Suppressor macrophage treated with lipopolysaccharide for 1 hour (primary cell): ENCODE measurements around the gene ELMO2.
A peak's percentile ranks its signal among the peaks of the same experiment; 100 is the strongest.
"Not testable (repeated sequence)": the region's sequence is repeated elsewhere in the genome, so short reads cannot be mapped to it uniquely, and the experiment has no call there.

Experiments
- DNase-seq, 3 donors: peaks; one replicate each; pipeline ENCODE4 v3.0.0-alpha.2; 2020 to 2022

Gene ELMO2

DNA sequence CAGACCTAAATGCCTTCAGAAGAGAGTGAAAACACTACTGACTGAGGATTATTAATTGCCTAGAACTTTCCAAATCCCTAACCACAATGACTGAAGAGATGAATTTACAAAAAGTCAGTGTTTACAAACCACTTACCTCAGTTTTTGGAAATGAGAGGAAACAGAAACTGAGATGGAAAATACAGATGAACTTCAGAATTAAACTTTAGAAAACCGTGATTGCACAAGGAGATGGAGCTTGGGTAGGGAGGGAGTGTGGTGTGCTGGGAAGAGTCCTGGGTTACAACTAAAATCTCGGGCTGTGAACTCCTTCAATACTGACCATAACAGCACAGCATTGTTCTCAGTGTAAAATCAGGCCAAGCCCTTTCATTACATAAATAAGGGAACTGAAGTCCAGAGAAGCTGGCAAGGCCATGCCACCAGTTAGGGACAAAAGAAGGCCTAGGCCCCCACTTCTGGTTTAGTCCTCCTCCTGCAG lies 4.0 kb downstream of the ELMO2 start:
- DNase-seq = peak; percentile 50 to 88 (median 64)

DNA sequence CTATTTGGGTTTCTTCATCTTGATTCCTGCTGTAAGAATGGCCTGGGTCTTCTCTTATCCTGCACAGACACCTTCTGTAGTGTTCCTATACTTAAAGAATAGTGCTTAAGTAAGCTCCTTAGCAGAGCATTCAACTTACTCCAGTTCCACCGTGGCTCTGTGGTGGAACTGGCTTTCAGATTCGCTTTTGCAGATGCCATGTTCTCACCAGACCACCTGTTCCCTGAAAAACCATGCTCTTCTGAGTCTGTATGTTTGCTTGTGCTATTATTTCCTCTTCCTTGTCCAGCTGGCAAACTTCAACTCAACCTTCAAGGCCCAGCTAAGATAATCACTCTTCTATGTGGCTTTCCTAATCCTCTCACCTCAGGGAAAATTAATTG lies 4.9 kb downstream of the ELMO2 start:
- DNase-seq = peak; percentile 11 to 32 (median 24)

DNA sequence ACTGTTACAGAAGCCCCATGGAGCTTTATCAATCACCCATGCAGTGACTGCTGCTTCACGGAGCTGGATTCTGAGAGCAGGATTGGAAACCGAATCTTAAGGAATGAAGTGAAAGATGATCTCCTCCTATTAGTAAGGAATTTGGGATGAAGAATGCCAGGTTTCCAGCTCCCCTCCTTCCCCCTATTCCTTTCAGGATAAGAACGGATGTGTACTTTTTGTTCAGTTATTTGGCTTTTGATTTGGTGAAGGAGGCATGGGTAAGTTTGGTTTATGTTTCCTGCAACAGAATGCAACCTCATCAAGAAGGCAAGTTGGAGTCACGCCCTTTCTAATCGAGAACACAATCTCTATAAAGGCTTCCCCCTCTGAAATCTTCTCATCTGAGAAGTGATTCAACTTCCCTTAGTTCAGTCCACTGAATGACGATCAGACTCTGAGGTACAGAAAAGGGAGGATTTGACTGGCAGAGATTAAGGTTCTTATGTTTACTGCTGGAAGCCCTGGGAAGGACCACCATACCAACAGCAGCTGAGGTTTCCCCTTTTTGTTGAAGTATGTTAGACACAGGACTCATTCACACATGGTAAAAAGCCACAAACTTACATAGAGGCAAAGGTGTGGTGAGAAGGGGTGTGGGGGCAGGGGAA lies 5.5 kb downstream of the ELMO2 start:
- peak; percentile 56 to 85 (median 68) for DNase-seq

DNA sequence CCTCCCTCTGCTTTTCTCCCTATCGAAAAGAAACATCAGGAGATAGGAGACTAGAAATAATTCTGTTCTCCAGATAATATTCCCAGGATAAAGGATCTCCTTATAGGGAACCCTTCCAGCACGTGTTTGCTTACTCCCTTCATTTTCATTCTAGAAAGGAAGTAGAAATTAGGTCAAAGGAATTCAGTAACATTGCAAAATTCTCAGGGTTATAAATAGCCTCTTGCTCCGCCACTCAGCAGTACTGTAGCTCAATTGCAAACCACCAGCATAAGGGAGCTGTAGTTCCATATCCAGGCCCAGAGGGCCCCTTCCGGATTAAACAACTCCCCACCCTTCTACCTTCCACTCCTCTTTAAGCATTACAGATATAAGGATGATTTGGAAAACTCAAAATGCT lies 6.2 kb downstream of the ELMO2 start:
- DNase-seq = peak; percentile 60 to 82 (median 74)

DNA sequence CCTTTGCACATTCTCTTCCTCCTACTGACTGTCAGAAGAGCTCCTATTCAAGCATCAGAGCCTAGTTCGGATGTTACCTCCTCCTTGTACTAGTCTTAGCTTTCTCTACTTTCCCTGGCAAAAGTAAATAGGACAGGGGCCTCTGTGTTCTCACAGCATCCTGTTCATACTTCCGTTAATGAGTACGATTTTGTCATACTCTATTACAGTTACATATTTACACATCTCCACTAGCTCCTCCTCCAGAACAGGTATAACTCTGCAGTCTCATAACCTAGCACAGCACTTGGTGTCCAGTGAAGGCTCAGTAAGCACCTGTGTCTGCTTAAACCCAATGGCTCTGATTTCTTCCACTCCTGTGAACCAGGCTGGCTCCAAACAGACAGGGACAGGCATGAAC lies 7.0 kb downstream of the ELMO2 start:
- DNase-seq = peak in 2 of 3 donors; percentile 27

GRCh38 chr20:46398963-46399362 lies 7.5 kb downstream of the ELMO2 start:
- no peak for DNase-seq

DNA sequence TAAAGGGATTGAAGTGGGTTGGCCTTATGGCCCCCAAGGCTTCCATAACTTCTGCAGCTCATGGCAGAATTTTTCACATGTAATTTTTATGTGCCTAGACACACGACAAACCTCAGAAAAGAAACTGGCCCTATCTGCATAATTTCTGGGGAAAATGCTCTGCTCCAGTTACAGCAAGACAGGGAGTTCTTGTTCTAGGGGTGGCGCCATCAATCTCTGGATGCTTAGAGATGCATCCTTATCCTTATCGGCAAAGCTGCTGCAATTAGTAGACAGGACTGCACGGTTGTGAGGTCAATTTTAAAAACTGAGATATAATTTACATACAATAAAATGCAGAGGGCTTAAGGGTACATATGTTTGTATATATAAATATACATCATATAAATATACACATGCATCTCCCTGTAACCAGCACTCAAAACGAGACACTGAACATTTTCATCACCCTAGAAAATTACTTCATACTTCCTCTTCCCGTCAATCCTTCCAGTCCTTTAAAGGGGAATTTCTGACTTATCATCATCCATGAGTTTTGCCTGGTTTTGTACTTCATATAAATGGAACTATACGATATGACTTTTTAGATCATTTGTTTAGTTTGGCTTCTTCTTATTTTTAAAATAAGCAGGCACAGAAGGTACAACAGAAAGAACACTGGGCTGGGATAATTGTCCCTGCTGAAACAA lies 10.2 kb downstream of the ELMO2 start:
- peak; percentile 50 to 87 (median 81) for DNase-seq

- DNase-seq = peak; percentile 57 to 71 (median 64)
Observed at GRCh38 chr20:46394872-46395760, 11.3 kb downstream of the ELMO2 start.

DNA sequence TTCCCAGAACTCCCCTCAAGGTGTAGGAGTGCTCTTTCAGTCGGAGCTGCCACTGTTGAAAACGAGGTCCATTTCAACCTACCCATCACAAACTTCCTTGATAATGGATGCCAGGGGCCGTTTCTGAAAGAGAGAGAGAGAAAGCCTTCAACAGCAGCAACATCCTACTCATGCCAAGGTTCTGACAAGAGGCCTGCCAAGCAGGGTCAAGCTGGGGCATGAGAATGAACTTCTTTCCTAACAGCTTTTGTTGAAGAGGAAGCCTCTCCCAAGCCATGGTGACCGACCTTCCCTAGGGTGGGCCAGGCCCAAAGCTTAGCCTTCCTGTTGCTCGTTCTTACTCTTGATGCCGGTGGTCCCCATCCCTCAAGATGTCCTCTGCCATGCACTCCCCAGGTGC lies 12.4 kb downstream of the ELMO2 start:
- DNase-seq = no peak

GRCh38 chr20:46388937-46389336 lies 17.5 kb downstream of the ELMO2 start:
- peak; percentile 18 to 52 (median 40) for DNase-seq

GRCh38 chr20:46388201-46388836 lies 18.1 kb downstream of the ELMO2 start:
- DNase-seq = no peak

- DNase-seq = not testable (repeated sequence)
Observed at GRCh38 chr20:46387054-46387453, 19.4 kb downstream of the ELMO2 start.

DNA sequence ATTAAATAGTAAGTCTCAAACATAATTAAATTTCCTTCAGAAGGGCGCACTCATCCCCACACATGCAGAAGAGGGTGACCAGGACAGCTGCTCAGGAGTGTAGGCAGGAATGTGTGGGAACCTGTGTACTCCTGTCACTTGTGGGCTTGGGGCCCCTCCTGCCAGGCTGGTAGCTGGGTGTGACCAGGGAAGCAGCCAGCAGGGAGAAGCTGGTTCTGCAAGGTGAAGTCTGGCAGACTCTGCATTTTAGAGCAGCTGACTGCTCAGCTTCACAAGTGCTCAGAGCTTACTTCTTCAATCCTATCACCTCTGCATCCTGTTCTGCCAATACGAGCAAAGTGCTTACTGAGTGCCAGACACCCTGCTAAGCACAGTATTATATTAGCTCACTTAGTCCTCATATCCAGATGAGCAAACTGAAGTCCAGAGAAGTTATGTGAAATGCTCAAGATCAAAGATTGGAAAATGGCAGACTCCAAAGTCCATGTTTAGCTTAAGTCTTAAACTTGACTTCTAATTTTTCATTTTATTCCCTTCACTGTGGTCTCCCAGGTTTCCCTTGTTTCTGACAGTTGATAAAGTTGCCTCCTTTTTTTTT lies 27.9 kb downstream of the ELMO2 start:
- DNase-seq = no peak

DNA sequence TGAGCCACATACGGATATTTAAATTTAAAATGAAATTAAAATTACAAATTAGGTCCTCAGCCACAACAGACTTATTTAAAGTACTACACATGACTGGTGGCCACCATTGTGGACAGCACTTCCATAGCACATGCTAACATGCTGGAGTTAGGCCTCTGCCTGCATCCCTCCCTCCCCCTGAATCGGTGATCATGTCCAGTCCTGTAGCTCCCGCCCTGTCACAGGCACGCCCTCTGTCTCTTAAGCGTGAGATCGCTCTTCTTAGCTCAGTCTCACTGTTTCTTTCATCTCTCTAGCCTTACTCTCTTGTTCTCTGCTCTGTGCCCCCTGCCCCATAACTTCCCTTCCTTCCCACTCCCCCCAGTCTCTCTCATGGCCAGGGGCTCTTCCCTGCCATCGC lies 28.9 kb downstream of the ELMO2 start:
- no peak for DNase-seq

DNA sequence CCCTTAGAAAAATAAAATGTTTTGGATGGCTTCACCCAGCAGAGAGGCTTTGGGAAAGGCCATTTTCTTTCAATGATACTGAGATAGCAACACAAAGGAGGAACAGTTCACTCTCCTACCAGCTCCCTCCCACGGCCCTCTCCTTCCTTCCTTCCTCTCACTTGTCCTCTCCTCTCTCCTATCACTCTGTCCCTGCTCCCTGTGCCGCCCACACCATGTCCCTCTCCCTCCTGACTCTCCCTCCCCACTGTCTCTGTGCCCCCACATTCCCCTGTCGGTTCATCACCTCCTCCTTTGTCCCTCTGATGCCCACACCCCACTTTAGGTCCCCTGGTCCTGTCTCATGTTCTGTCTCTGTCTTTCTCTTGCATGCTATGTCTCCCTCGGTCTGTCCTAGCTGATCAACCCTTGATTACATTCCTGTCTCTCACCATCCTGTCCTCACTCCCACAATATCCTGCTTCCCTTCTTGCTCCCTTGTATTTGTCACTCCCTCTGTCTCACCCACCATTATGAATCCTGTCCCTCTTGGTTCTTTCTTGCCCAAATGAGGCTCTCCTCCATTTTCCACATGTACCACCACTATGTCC lies 30.1 kb downstream of the ELMO2 start:
- peak in 1 of 3 donors; percentile 25 for DNase-seq

DNA sequence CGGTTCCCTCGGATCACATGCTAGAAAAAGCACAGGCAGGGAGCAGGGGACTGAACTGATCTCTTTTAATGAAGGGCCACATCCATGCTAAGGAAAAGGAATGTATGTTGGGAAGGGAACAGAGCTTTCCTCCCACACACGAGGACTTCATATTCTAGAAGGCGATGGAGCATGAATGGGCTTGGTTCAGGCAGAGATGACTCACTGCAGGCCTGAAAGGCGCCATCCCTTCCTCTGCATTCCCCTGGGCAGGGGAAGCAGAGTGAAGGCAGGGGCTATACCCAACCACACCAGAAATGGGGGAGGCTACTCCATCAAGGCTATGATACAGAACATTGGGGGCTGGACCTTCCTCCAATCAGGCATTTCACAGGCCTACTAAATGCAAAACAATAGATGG lies 30.6 kb downstream of the ELMO2 start:
- peak in 2 of 3 donors; percentile 30 to 40 for DNase-seq

DNA sequence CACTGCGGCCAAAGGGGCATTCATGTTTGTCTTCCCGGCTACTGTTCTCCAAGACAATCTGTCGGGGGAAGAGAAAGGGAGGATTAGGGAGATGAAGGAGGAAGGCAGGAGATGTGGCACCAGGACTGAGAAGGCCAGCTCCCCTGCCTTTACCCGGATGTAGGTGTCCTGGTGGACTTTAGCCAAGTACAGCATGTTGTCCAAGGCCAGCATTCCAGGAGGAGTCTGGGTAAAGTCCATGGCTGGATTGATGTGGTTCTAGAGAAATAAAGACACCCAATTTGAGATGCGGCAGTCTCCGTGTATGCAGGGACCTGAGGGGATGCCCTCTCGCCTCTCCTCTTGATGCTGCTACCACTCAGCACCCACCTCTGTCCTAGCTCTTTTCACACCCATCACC lies 32.0 kb downstream of the ELMO2 start:
- no peak for DNase-seq

DNA sequence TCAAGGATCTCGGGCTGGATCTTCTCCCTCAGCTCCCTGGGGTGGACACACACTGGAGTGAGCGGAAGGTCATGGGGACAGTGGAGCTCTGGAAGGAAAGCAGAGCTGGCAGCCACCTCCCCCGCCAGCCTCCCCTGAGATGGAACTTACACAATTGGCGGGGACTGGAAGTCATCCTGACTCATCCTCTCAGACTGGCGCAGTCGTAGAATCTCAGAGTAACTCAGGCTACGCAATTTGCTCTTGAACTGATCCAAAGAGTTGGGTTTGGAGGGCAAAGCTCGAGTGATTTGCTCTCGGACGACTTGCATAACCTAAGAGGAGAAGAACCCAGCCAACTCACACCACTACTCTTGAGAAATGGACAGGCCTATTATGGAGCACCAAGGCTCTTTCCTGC lies 34.8 kb downstream of the ELMO2 start:
- DNase-seq = peak; percentile 43 to 68 (median 44)

DNA sequence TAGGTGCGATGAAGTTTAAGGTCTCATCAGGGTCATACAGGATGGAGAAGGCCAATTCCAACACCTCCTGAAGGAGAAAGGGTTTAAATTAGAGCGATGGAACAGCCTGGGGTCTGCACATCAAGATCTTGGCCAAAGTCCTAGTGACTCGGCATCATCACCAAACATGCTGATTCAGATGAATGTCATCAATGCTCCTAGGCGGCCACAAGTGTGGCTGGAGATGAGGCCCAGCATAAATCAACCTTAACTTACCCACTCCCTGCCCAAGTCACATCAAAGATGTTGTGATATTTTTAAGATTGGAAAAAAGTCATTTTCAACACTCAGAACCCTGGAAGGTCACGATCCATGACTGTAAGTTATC lies 37.5 kb downstream of the ELMO2 start:
- no peak for DNase-seq

DNA sequence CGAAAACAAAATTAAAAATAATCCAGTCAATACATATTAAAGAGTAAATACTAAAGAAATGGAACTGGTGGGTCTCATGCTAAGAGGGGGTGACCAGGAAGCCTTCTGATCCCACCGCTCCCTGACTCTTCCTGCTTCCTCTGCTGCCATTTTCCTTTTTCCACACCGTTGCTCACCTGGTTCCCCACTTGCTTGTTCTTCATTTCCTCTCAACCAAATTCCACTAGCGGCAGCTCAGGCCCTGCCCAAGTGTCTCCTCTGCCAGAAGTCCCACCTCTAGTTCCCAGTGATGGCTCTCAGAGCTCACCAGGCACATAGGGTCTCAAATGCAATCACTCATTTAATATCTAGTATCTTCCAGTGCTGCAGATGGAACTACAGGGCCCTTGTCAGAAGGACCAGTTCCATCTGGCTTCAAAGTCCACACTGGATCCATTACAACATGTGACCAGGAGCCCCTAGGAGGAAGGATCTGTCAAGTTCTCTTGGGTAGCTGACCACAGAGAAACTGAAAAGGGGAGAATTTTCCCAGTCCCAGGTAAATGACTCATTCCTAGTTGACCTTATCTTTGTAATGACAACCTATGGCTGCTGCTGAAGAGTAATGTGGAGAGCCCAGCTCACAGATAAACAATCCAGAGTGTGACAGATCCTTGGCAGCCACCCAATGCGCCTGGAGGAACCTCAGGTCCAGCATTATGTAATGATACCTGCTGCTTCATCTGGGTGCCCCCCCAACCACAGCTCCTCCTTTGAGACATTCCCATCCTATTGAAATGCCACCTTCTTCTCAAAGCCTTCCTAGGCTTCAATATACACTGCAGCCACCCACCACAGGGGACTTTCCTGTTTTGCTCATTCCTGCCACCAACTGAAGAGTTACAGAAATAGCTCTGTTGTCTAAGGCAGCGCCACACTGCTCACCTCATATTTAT lies 38.2 kb downstream of the ELMO2 start:
- DNase-seq = peak in 1 of 3 donors; percentile 32

DNA sequence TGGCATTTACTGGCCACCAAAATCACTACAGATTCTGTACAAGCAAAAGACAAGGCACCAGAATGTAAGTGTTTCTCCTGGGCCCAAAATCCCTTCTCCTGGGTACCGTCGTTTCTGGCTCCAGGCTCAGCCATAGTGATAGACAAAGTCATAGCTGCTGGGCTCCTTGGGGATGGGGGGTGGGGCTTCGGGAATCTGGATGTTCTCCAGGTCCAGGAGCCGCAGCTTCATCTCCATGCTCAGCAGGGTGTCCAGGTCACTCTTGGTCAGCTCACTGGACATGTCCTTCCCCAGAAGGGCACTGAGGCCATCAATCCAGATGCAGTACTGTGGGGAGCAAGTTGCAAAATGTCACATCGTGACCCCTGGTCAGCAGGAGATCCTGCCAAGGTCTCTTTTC lies 39.2 kb downstream of the ELMO2 start:
- DNase-seq = no peak
